ENCODE results near the gene TLR1.
"Not testable (repeated sequence)": the region's sequence is repeated elsewhere in the genome, so short reads cannot be mapped to it uniquely, and the experiment has no call there.

The TLR1 gene

GRCh38 chr4:38815885-38816782, 11.5 kb upstream of the TLR1 start:
- H3K4me3 ChIP-seq: peak overlapping the region in 3 of 10 experiments; percentile 3 to 30 (median 20); a peak in 2 of 20 replicates
- H3K4me2 ChIP-seq: peak overlapping the region; percentile 29 to 93 (median 71); a peak in 20 of 22 replicates
- H3K4me1 ChIP-seq: peaks cover 13 to 76% (median 33%) of the 10 kb centered on the region in 10 experiments; a peak in 18 of 20 replicates
- TF ChIP-seq Cebpa-rat (IDR thresholded peaks at IDR 0.05): no peak
- no peaks in the 10 kb centered on the region; a peak in 1 of 22 replicates for H3K36me3 ChIP-seq
- peak overlapping the region in 5 of 11 experiments; percentile 51 to 81 (median 72); a peak in 8 of 22 replicates for H3K9ac ChIP-seq
- no peaks in the 10 kb centered on the region for H4K20me1 ChIP-seq
- peak overlapping the region in 9 of 11 experiments; percentile 25 to 91 (median 70); a peak in 16 of 22 replicates for H3K27ac ChIP-seq
- peaks cover 0 to 21% (median 15%) of the 10 kb centered on the region in 11 experiments; a peak in 17 of 22 replicates for H3K9me3 ChIP-seq (replicated peaks in 1 of 11)
- no peaks in the 10 kb centered on the region for H3K27me3 ChIP-seq

- Histone ChIP-seq H3K27me3 (no peaks in the 10 kb centered on the region), H3K4me2 (peak overlapping the region in 2 of 11 experiments; percentile 89 to 93; a peak in 4 of 22 replicates), H3K36me3 (peaks cover 0 to 4% (median 0%) of the 10 kb centered on the region in 11 experiments; a peak in 2 of 22 replicates), H3K4me3 (no peak overlapping the region), H3K4me1 (peaks cover 9 to 65% (median 21%) of the 10 kb centered on the region in 10 experiments; a peak in 18 of 20 replicates), H3K9ac (no peak overlapping the region), H3K9me3 (replicated peaks in 1 of 11) (peaks cover 0 to 25% (median 15%) of the 10 kb centered on the region in 11 experiments; a peak in 17 of 22 replicates), H3K27ac (no peak overlapping the region), H4K20me1 (no peaks in the 10 kb centered on the region)
- TF ChIP-seq Cebpa-rat (IDR thresholded peaks at IDR 0.05): no peak
Observed at GRCh38 chr4:38814386-38814785, 9.8 kb upstream of the TLR1 start.

- H3K27me3 ChIP-seq: no peaks in the 10 kb centered on the region
Observed at GRCh38 chr4:38811297-38811696, 6.7 kb upstream of the TLR1 start.

GRCh38 chr4:38807462-38807861, 2.9 kb upstream of the TLR1 start:
- H3K27ac ChIP-seq: peak overlapping the region in 3 of 11 experiments; percentile 9 to 41 (median 21); a peak in 2 of 22 replicates
- not testable (repeated sequence) for H3K9ac ChIP-seq, H4K20me1 ChIP-seq, H3K4me2 ChIP-seq, H3K4me3 ChIP-seq, H3K27me3 ChIP-seq
- H3K4me1 ChIP-seq: peaks cover 23 to 37% (median 28%) of the 10 kb centered on the region in 10 experiments
- peaks cover 6 to 22% (median 18%) of the 10 kb centered on the region in 11 experiments; a peak in 21 of 22 replicates for H3K9me3 ChIP-seq (replicated peaks in 1 of 11)
- H3K36me3 ChIP-seq: peaks cover 7 to 12% (median 9%) of the 10 kb centered on the region in 11 experiments

More at GRCh38 chr4:38811297-38811696, 6.7 kb upstream of the TLR1 start:
- Histone ChIP-seq H3K9ac (no peak overlapping the region), H3K36me3 (peaks cover 0 to 4% (median 0%) of the 10 kb centered on the region in 11 experiments; a peak in 2 of 22 replicates), H3K4me1 (peaks cover 9 to 51% (median 18%) of the 10 kb centered on the region in 10 experiments; a peak in 19 of 20 replicates), H3K4me3 (no peak overlapping the region), H3K27ac (no peak overlapping the region), H4K20me1 (no peaks in the 10 kb centered on the region), H3K9me3 (replicated peaks in 1 of 11) (peaks cover 0 to 33% (median 22%) of the 10 kb centered on the region in 11 experiments; a peak in 18 of 22 replicates), H3K4me2 (no peak overlapping the region)
- TF ChIP-seq Cebpa-rat (IDR thresholded peaks at IDR 0.05): no peak

- Histone ChIP-seq H3K9ac (peak overlapping the region in 10 of 11 experiments; percentile 78 to 93 (median 82); a peak in 21 of 22 replicates), H3K9me3 (replicated peaks in 1 of 11) (peaks cover 19 to 34% (median 30%) of the 10 kb centered on the region in 11 experiments; a peak in 21 of 22 replicates), H3K4me2 (peak overlapping the region; percentile 68 to 98 (median 86)), H3K36me3 (peaks cover 19 to 24% (median 21%) of the 10 kb centered on the region in 11 experiments), H3K4me3 (peak overlapping the region in 8 of 10 experiments; percentile 35 to 72 (median 64); a peak in 12 of 20 replicates), H3K4me1 (peaks cover 27 to 48% (median 31%) of the 10 kb centered on the region in 10 experiments), H3K27ac (peak overlapping the region; percentile 80 to 94 (median 88))
- not testable (repeated sequence) for H3K27me3 ChIP-seq, H4K20me1 ChIP-seq
Observed at GRCh38 chr4:38806251-38806650, 1.7 kb upstream of the TLR1 start.

- Histone ChIP-seq H3K4me2 (peak overlapping the region; percentile 68 to 98 (median 86)), H3K27me3 (no peaks in the 10 kb centered on the region), H3K36me3 (peaks cover 25 to 29% (median 27%) of the 10 kb centered on the region in 11 experiments), H3K9me3 (replicated peaks in 1 of 11) (peaks cover 25 to 39% (median 36%) of the 10 kb centered on the region in 11 experiments), H3K4me3 (peak overlapping the region; percentile 51 to 72 (median 64); a peak in 17 of 20 replicates), H3K9ac (peak overlapping the region; percentile 70 to 93 (median 82)), H3K4me1 (peaks cover 27 to 51% (median 31%) of the 10 kb centered on the region in 10 experiments), H4K20me1 (no peaks in the 10 kb centered on the region), H3K27ac (peak overlapping the region; percentile 80 to 94 (median 88))
- TF ChIP-seq Cebpa-rat (IDR thresholded peaks at IDR 0.05): no peak
Observed at GRCh38 chr4:38805530-38806145, 1.0 kb upstream of the TLR1 start.

GRCh38 chr4:38803833-38804653, 548 bp downstream of the TLR1 start:
- Histone ChIP-seq H3K4me3 (peak overlapping the region; percentile 51 to 72 (median 64)), H3K4me1 (peaks cover 27 to 55% (median 31%) of the 10 kb centered on the region in 10 experiments), H3K9me3 (replicated peaks in 1 of 11) (peaks cover 41 to 55% (median 52%) of the 10 kb centered on the region in 11 experiments), H3K27me3 (no peaks in the 10 kb centered on the region), H3K4me2 (peak overlapping the region; percentile 68 to 98 (median 86)), H3K36me3 (peaks cover 41 to 45% (median 43%) of the 10 kb centered on the region in 11 experiments), H3K9ac (peak overlapping the region; percentile 70 to 93 (median 82)), H3K27ac (peak overlapping the region; percentile 80 to 94 (median 88)), H4K20me1 (no peaks in the 10 kb centered on the region)
- no peak for TF ChIP-seq Cebpa-rat (IDR thresholded peaks at IDR 0.05)

Measured in BLaER1 treated with 17β-estradiol and CSF1 and Interleukin-3, amounts not matched to agents 10 nM and 100 nM (cell line).